HG03575 (cell line): ENCODE data around the gene ARHGAP5.

ENCODE experiments used
- ATAC-seq: cut with Tn5 transposase; IDR thresholded peaks from one replicate; pipeline ENCODE4 v1.9.1; 2021; ENCODE audit not compliant: unreplicated experiment, insufficient number of reproducible peaks, low FRiP score; ENCODE audit errors: extremely low read depth

The ARHGAP5 gene

DNA sequence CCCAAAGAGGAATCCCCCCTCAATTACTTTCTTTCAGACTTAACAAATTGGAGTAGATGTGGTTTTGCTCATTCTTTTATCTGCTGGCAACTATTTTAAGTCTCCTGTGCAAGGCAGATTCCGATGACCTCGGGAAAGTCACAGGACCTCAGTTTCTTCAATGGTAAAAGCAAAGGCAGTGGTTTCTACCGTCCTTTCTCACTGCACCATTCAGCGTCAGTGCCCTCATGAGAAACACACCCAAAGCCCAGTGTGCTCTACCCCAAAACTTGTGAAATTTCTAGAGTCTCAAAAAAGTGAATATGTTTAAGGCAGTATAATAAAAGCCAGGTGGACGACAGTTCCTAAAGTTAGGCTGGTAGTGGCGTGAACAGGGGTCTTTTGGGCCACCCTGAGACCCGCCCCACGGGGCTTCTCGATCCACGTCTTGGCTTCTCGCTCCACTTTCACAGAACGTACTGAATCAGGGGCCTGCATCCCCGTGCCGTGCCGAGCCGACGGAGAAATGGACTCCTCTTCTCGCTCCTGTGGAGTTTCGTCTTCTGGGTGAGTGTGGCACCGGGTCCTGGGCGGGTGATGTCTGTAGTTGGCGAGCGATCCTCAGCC, 1.3 kb upstream of the ARHGAP5 start:
- ATAC-seq: no peak

DNA sequence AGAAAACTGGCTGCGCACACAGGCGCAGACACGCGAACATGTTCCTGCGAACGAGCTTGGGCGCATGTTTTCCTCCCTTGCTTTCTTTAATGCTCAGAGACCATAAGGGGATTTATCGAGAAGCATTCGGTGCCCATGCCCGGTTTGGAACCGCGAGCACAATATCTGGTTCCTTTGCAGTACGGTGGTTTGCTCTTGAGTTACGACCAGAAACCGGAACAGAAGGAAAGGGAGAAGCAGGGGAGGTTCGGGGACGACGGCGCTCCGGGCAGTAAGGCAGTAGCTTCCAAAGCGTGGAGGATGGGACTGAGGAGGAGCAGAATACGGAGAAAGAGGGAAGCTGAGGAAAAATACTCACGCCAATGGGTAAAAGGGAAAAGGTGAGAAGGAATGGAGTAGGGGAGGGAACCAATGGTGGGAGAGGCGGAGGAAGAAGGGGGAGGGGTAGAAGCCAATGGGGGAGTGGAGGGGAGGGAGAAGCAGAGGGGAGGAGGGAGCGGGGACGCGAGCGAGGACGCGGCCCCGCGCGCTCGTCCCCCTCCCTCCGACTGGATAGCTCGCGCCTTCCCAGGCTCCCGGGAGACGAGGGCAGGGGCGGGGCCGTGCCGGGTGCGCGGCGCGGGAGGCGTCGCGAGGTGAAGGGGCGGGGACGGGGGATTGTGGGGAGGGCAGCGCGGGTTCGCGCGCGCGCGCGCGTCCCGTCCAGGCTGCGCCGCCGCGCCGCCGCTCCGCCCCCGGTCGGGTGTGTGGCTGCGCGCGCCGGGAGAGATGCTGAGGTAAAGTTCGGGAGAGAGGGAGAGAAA, 625 bp upstream of the ARHGAP5 start:
- ATAC-seq: no peak

DNA sequence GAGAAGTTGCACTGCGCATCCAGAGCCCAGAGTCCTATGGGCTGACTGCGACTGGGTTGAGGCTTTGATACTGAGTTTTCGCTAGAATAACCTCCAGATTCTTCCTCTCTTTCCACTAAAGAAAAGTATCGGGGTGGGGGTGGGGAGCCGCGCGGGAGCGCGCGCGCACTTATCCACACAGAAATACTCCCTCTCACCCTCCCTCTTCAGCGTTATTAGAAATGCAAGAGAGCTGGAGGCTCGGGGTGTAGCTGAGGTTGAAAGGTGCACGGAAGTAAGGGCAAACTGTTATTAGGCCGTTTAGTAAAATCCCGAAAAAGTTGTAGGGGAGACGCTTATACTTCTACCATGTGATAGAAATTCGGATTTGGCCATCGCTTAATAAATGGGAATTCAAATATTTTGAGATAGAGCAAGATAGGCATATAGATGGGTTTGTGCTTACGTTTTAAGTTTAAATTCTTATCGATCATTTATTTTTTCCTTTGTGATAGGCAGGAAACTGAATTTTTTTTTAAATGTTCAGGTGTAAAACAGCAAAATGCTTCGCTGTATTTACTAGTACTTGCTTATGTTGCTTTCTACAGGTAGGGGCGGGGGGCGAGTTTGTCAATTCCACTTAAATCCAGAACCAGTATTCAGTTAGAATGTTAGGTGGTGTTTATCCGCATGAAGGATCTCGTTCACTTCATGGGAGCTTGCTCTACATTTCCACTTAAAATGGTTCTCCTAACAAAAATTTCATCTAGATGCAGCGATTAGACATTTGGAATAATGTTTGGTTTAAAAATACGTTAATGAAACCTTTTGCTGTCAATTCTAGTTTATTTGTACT, 1.1 kb downstream of the ARHGAP5 start:
- ATAC-seq: no peak

DNA sequence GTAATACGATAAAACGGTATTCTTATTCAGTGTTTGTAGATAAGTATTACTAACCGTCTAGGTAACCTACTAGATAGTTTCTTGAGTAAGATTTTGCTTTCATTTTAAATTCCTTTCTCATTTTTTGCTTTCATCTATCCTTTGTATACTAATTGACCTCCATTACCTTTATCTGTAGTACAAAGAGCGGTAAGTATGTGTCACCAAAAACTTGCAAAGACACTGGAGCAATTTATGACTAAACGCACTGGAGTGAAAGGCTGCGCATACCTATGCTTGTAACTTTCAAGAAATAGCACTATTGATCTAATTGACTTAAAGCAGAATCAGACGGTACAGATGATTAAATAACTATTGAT, 1.7 kb downstream of the ARHGAP5 start:
- no peak for ATAC-seq

DNA sequence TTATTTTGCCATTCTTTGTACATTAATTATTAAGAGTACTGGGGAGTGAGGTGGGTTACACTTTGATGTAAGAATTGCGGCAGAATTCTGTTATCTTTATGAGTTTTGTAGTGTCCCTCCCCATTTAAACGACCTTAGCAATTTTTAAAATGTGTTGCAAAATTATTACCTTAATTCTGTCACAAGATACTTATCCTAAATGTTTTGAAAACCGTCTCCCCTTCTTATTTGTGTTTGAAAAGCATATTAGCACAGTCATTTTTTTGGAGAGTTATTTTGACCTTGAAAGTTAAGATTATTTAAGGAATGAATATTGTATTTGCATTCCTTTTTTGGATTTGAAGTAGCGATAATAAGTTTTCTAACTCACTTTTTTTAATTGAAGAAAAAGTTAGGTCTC, 2.2 kb downstream of the ARHGAP5 start:
- ATAC-seq: no peak

DNA sequence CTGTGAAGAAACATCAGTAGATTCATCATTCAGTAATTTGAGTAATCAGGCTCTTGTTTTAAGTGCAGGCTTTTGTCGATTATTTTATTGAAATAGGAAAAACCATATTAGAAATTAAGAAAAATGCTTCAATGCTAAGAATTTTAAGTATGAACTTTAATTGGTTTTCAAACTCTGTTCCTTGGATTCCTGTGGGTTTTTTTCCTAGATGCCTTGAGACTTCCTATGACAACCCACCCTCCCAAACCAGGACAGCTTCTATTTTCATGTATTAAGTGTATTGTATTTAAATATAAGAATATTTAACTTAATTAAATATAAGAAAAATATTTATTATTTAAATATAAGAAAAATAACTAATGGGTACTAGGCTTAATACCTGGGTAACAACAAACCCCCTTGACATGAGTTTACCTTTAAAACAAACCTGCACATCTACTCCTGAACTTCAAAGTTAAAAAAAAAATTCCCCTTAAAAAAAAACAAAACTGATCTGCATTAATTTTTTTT, 3.0 kb downstream of the ARHGAP5 start:
- ATAC-seq: no peak

DNA sequence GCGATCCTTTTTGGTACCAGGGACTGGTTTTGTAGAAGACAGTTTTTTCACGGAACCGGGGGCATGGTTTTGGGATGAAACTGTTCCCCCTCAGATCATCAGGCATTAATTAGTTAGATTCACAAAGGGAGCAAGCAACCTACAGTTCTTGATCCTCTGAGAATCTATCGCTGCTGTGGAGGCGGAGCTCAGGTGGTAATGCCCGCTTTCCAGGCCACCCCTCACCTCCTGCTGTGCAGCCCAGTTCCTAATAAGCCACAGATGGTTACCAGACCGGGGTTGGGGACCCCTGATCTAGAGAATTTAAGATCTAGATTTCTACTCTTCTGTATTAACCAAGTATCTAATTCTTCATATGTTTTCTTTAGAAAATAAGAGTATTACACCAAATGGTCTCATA, 4.8 kb downstream of the ARHGAP5 start:
- no peak for ATAC-seq

DNA sequence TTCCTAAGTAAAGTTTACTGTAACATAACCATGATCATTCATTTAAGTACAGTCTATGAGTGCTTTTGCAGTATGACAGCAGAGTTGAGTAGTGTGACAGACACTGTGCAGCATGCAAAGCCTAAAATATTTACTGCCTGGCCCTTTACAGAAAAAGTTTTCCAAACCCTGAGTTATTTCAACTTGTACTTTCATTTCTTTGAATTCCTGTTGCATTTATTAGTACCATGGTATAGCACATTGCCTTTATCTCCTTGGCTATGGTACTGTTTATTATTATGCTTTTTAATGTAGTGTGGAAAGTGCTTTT, 6.2 kb downstream of the ARHGAP5 start:
- ATAC-seq: no peak

DNA sequence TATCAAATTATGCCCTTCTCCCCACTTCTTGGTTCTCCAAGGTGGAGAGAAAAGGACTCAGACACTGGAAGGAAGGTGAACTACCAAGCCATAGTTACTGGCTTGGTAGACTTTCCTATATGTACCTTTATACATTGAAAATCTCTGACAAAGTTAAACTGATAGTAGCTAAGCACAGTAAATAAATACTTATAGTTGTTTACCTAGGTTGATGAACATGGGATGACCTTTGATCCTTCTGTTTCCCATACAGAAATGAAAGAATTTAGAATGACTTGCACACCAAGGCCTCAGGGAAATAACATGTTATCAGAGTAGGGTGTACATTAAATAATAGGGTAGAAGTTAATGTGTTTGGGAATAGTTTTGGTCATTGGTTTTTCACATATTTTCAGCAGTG, 6.7 kb downstream of the ARHGAP5 start:
- no peak for ATAC-seq

DNA sequence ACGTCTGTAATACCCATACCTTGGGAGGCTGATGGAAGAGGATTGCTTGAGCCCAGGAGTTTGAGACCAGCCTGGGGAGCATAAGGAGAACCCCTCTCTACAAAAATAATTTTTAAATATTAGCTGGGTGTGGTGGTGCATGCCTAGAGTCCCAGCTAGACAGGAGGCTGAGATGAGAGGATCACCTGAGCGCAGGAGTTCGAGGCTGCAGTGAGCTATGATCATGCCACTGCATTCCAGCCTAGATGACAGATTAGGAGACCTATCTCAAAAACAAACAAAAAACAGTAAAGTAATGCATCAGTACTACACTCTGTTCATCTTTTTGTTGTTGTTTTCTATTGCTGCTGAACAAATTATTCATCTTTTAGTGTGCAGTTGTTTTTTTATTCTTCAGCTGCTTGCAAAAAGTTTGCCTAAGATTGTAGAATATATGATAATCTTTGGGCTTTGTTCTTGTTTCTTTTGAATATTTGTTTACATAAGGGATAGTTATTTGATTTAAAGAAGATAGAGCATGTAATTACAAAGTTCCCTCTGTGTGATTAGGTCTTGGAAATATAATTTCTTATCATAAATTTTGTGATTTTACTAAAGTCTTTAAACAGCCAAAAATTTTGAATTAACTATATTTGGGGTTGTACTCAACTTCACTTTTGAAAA, 8.2 kb downstream of the ARHGAP5 start:
- no peak for ATAC-seq

DNA sequence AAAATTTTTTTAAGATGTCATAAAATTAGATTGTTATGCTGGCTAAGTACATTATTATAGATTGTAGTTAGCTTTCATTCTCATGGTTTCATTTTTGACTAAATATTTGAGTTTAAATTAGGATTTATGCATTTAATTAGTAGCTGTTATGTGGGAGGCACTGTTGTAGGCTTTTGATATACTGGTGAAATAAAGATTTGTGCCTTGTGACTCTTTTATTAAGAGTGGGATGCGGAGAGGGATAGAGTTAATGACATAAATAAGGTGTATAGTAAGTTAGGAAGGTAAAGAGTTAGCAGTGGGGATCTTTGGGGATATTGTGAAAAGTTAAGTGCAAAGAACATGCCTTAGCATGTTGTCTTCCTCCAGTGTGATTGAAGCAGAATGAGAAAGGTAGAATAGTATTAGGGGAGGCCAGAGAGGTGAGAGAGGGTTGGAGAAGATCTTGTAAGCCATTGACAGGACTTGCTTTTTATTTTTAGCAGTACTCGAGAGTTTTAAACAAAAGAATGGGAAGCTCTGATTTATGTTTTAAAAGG, 8.8 kb downstream of the ARHGAP5 start:
- ATAC-seq: no peak

DNA sequence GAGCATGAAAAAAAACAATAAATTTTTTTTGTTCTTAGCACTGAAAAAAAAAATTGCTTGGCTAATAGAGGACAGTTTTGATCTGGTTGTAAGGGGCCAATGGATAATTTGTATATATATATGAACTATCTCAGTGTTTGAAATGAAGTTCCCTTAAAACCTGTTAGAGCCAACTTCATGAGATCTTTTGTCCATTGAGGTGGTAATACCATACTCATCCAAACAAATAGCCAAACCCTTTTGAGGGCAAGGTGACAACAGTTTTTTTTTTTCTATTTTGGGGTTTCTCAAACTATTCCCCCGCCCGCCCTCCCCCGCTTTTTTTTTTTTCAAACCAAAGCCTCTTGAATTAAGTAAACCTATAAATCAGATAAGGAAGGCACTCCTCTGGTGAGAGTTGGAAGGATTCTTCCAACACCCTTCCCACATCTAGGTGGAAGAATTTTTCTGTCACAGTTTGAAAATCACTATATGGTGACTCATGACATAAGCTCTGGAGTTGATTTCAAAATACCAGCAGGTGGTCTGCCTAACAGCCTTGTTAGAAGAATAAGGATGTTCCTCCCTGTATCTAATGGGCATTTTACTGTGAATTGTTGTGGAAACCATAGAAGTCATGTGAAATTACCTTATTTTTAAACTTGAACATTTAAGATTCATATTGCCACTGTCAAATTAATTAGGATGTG, 10.2 kb downstream of the ARHGAP5 start:
- no peak for ATAC-seq

DNA sequence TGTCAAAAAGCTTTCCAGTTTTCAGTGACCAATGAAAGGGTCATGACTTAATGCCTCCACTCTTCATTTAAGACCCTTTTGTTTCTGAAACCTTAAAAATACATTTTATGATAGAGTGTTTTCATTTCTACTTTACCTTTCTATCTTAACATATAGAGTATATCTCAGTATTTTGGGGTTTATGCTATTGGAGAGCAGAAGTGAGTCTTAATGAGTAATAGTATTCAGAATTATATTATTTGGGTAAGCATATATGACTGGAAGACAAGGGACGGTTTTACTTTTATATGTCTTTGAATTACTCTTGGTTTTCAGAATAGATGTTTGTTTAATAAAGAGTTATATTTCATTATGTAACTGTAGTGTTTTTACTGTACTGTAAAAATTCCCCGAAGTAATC, 10.8 kb downstream of the ARHGAP5 start:
- no peak for ATAC-seq

DNA sequence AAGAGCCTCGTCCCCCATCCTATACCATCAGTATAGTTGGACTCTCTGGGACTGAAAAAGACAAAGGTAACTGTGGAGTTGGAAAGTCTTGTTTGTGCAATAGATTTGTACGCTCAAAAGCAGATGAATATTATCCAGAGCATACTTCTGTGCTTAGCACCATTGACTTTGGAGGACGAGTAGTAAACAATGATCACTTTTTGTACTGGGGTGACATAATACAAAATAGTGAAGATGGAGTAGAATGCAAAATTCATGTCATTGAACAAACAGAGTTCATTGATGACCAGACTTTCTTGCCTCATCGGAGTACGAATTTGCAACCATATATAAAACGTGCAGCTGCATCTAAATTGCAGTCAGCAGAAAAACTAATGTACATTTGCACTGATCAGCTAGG, 13.6 kb downstream of the ARHGAP5 start:
- ATAC-seq: no peak

DNA sequence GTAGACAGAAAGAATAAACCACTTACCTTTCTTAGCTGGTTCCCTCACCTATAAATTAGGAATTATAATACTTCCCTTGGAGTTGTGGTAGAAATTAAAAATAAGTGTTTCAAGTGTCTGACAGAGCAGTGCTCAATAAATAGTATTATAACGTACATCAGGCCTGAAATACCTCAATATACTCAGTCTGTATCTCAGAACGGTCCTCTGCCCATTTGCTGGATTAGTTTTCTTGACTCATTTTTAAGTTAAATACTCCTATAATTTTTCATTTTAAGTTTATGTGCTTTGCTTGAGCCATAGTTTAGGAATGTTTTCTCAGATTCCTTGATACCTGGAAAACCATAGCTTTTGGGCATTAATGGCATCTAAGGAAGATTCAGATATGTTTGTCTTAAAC, 22.4 kb downstream of the ARHGAP5 start:
- ATAC-seq: no peak

DNA sequence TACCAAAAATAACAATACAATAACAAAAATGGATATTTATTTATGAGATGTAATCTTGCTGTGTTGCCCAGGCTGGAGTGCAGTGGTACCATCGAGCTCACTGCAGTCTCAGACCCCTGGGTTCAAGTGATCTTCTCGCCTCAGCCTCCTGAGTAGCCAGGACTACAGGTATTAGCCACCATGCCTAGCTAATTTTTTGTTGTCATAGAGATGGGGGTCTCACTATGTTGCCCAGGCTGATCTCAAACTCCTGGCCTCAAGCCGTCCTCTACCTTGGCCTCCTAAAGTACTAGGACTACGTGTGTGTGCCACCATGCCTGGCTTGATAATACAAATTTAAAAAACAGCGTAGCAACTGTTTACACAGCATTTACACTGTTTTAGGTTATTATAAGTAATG, 23.1 kb downstream of the ARHGAP5 start:
- ATAC-seq: no peak

DNA sequence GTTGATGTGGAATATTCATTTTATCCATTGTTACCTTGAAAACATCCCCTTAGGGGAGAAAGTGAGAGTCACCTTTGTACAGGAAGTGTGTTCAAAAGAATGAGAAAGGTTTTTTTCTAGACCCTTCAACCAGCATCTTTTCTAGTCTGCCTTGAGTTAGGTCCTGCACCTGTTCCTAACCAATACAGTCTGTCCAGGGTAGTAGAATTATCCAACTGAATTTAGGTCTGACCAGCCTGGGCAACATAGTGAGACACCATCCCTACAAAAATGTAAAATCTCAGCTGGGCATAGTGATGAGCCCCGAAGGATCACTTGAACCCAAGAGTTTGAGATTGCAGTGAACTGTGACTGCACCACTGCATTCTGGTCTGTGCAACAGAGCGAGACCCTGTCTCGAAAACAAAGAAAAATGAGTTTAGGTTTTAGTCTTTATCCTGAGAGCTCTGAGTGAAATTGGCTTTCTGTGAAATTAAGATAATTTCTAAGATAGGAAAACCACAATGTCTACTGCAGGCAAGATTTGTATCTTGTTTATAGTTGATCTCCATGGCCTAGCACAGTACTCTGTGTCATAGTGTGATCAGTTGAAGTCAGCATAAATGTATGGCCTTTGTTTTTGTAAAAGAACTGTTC, 25.2 kb downstream of the ARHGAP5 start:
- ATAC-seq: peak; percentile 47

DNA sequence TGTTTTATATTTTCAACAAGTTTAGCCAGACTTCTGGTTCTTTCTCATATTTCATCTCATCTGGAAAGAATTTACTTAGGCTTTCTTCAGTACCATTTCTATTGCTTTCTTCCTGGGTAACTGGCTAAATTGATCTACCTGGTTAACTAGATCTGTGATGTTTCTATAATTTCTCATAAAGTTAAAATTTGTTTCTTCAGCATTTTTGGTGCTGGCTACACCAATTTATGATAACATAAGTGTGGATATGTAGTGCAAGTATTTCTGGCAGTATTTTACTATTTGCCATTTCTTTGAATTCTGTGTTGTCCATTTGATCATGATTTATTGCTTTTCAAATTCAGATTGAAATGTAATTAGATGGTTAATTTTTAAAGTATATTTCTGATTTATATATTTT, 25.9 kb downstream of the ARHGAP5 start:
- no peak for ATAC-seq
